Thyroid gland (tissue), 4 donors: ENCODE data around the gene LZTS2. TPM values are rescaled to one million over a fixed set of nuclear protein-coding genes. Genes with fewer than 3 reads are reported as not detected.

Experiments used
- DNase-seq, 2 donors: peaks; one replicate each; pipeline ENCODE4 v3.0.0-alpha.2; 2019
- H3K27ac ChIP-seq, 3 donors: fragments of 200-600 bp; sonication (generic); 1 replicate in 2 of 3; 2 replicates in 1 of 3; pipeline ENCODE4 v1.5.1; 2016 to 2019; ENCODE audit warnings: mild to moderate bottlenecking in 1 of 3, moderate library complexity in 1 of 3
- H3K27me3 ChIP-seq: fragments of 200-600 bp; sonication (generic); one replicate; pipeline ENCODE4 v1.5.1; 2019
- H3K36me3 ChIP-seq, 2 donors: fragments of 200-600 bp; sonication (generic); one replicate each; pipeline ENCODE4 v1.5.1; 2016 to 2019
- H3K4me1 ChIP-seq, 2 donors: fragments of 200-600 bp; sonication (generic); one replicate each; pipeline ENCODE4 v1.5.1; 2017 to 2019
- H3K4me3 ChIP-seq, 3 donors: fragments of 200-600 bp; sonication (generic); replicated peaks in 1 of 3; 1 replicate in 2 of 3; 2 replicates in 1 of 3; pipeline ENCODE4 v1.5.1; 2016; ENCODE audit warnings: mild to moderate bottlenecking in 1 of 3
- H3K9me3 ChIP-seq: fragments of 200-600 bp; sonication (generic); one replicate; pipeline ENCODE4 v1.5.1; 2017
- CTCF ChIP-seq, 6 experiments: fragments of 200-600 bp in 3 of 6; fragments of 450-650 bp in 3 of 6; sonication (generic) in 3 of 6; IDR thresholded peaks; one replicate each; pipeline ENCODE4 v1.5.1; 2016 to 2019; ENCODE audit warnings: antibody characterized with exemption in 6 of 6, mild to moderate bottlenecking in 2 of 6, inconsistent platforms in 1 of 6, moderate library complexity in 1 of 6
- POLR2A ChIP-seq, 2 donors: fragments of 450-650 bp; IDR thresholded peaks; one replicate each; pipeline ENCODE4 v1.6.1; 2017; ENCODE audit warnings: antibody characterized with exemption in 2 of 2, mild to moderate bottlenecking in 2 of 2, moderate library complexity in 1 of 2
- WGBS, 2 donors: methylation state at CpG; one replicate each; pipeline ENCODE4 v1.1.5; 2017; 5-methylcytosine and 5-hydroxymethylcytosine counted together
- intact Hi-C: fragments of 100-400 bp; cut with DNase I; formaldehyde crosslinking; loops from one replicate; pipeline ENCODE4 v1.15.1; 2023
- total RNA-seq, 4 donors: library from RNA; depleted of rRNA; stranded (reverse); fragments of >200 nt; gene quantifications; one replicate each; pipeline ENCODE4 v1.2.3, GENCODE V29; 2016

The LZTS2 gene
- total RNA-seq, 4 donors from 2014 or later, result 75.4 to 107 (median 88.1) TPM

GRCh38 chr10:101030496-101031127 lies 31.0 kb downstream of the LZTS2 start:
- Histone ChIP-seq H3K27me3 (no peaks in the 10 kb centered on the region), H3K36me3 (no peaks in the 10 kb centered on the region), H3K4me1 (peaks cover 22 to 36% of the 10 kb centered on the region in 2 donors), H3K9me3 (no peaks in the 10 kb centered on the region), H3K4me3 (peak overlapping the region in 2 of 3 donors; percentile 24 to 84), H3K27ac (no peak overlapping the region)
- intact Hi-C loops, result loop anchor here (5.0 kb wide), 1 partner anchor 37 kb away; no protein-coding TSS in a partner anchor
- TF ChIP-seq CTCF (IDR thresholded peaks at IDR 0.05), result no peak
- WGBS, 2 donors, result 19 to 31% methylated on average over 8 to 9 of the region's 25 CpGs
- DNase-seq, result no peak

DNA sequence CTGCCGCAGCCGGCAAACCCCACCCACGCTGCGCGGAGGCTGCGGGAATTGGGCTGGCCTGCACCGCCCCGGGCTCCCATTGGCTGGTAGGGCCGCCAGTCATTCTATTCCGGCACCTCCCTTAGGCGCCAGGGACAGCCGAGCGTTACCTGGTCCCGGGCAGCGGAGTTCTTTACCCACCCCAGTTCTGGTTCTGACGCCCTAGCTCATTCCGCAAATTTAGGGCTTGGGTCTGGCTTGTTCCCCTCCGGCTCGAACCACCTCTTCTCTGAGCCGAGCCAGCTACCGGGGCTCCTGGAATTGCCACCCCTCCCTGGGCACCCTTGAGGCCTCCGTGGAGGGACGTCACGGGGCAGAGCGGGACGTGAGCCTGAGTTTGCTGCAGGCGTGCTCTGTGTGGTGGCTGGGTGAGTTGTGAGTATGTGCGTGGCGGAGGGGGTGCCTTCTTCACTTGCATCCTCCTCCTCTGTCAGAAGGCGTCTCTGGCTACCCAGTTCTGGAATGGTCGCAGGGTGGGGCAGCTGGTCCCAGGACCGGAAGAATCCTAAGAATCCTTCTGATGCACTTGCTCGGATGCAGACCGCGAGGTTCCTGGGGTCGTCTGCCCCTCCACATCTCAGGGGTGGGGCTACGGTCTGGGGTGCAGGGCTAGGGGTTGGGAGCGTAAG lies 31.7 kb downstream of the LZTS2 start, which contains the start of the genes PDZD7 and SFXN3:
PDZD7 (minus strand) TSS at position 2 of the 668 bp plus-strand sequence. CDS start 910 bp downstream, outside the sequence.
SFXN3 (plus strand) TSS at position 107 of the 668 bp plus-strand sequence. CDS start 3,461 bp downstream, outside the sequence.
- intact Hi-C loops, result loop anchor here (5.0 kb wide), 1 partner anchor 36 kb away; no protein-coding TSS in a partner anchor
- Histone ChIP-seq H3K9me3 (no peaks in the 10 kb centered on the region), H3K4me3 (peak within 1 kb of the TSS; percentile 24 to 84 (median 66)), H3K27ac (peak within 1 kb of the TSS; percentile 94 to 99 (median 97)), H3K4me1 (peaks cover 22 to 36% of the 10 kb centered on the region in 2 donors), H3K36me3 (peaks cover 0 to 4% of the 10 kb centered on the region in 2 donors), H3K27me3 (no peaks in the 10 kb centered on the region)
- DNase-seq, result peak; percentile 95 to 96
- 0 to 1% methylated on average over 17 to 26 of the region's 38 CpGs for WGBS, 2 donors
- TF ChIP-seq CTCF (IDR thresholded peaks at IDR 0.05) (no peak), POLR2A (IDR thresholded peaks at IDR 0.05) (peak in 1 of 2 donors; percentile 70)

DNA sequence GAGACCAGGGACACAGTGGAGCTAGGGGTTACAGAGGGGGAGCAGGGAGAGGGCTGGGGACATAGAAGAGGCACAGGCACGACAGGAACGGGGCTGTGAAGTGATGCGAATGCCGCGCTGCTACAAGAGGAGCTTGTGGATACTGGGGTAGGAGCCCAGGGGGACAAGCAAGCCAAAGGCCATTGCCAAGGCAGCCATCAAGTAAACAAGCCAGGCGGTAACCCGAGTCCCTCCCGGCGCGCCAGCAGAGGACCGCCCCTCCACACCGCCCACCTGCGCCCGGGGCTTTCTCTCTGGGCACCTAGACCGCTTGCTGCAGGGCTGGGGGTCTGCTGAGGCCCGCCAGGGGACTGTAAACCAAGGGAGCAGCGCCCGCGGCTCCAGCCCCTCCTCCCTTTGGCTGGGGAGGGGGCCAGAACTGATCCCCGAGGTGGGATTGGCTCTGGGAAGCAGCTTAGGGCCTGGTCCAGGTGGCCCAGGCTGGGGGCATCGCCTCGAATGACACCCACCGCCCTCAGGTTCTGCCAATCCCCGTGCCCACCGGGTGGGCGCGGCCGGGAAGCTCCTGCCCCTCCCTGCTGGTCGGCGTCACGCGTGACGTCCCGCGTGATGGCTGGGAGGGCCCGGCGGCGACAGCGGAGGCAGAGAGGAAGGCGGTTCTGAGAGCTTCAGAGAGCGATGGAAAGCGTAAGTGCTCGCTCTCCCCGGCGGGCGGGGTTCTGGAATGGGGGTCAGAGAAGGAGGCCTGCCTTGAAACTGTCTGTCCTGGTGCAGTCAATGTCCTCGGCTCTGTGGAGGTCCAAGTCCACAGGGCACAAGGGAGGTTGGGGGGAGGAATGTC lies 32.4 kb downstream of the LZTS2 start:
- intact Hi-C loops, result loop anchor here (5.0 kb wide), 1 partner anchor 35 kb away; no protein-coding TSS in a partner anchor
- H3K36me3 ChIP-seq, result peaks cover 6 to 12% of the 10 kb centered on the region in 2 donors
- no peaks in the 10 kb centered on the region for H3K27me3 ChIP-seq
- peak overlapping the region; percentile 94 to 99 (median 97) for H3K27ac ChIP-seq
- DNase-seq, result peak; percentile 75 to 79
- H3K4me3 ChIP-seq, result peak overlapping the region; percentile 24 to 84 (median 66)
- no peaks in the 10 kb centered on the region for H3K9me3 ChIP-seq
- 0% methylated on average over 11 to 42 of the region's 47 CpGs for WGBS, 2 donors
- H3K4me1 ChIP-seq, result peaks cover 22 to 36% of the 10 kb centered on the region in 2 donors
- peak; percentile 38 to 60 for TF ChIP-seq POLR2A (IDR thresholded peaks at IDR 0.05)
- no peak for TF ChIP-seq CTCF (IDR thresholded peaks at IDR 0.05)

GRCh38 chr10:101032637-101033224 lies 33.1 kb downstream of the LZTS2 start:
- 12 to 17% methylated on average over 6 of the region's 6 CpGs for WGBS, 2 donors
- TF ChIP-seq POLR2A (IDR thresholded peaks at IDR 0.05), result no peak
- TF ChIP-seq CTCF (IDR thresholded peaks at IDR 0.05), result no peak
- Histone ChIP-seq H3K27me3 (no peaks in the 10 kb centered on the region), H3K9me3 (no peaks in the 10 kb centered on the region), H3K4me3 (peak overlapping the region; percentile 24 to 84 (median 66)), H3K36me3 (peaks cover 12 to 18% of the 10 kb centered on the region in 2 donors), H3K27ac (peak overlapping the region; percentile 94 to 99 (median 97)), H3K4me1 (peaks cover 22 to 36% of the 10 kb centered on the region in 2 donors)
- DNase-seq, result peak; percentile 79 to 81
- intact Hi-C loops, result loop anchor here (5.0 kb wide), 1 partner anchor 35 kb away; no protein-coding TSS in a partner anchor
